Measurements from ENCODE around the gene TIMM10.
A peak's percentile ranks its signal among the peaks of the same experiment; 100 is the strongest.

The TIMM10 gene

DNA sequence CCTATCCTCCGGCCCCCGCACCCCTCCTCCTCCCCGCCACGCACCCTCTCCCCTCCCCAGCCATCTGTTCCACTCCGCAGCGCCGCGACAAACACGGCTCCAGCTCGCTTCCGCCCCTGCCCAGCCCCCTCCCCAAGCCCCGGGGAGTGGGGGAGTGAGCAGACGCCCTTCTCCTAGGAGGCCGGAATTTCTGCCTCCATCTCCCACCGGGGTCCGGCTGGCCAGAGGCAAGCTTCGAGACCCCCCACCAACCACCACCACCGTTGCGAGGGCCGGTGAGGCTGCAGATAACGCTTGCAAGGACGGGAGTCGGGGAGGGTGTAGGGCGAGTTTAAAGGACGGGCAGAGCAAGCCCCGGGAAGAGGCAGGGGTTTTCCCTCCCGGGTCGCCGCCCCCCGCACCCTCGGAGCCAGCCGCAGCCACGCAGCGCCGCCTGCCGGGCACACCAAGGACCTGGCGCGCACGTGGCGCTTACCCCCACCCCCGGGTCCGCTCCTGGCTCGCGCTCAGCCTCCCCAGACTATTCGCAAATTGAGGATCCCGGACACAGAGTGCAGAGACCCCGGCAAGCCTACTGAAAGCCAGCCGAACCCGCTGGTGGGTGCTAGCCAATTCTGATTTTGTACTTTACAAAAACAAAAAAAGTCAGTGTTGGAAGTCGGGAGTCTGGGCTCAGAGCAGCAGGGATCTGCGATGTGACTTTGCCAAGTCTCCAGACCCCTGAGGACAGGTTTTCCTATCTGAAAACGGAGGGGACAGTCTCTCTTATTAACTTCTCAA lies 47.6 kb downstream of the TIMM10 start:
- peak; percentile 58 to 65 for DNase-seq

DNA sequence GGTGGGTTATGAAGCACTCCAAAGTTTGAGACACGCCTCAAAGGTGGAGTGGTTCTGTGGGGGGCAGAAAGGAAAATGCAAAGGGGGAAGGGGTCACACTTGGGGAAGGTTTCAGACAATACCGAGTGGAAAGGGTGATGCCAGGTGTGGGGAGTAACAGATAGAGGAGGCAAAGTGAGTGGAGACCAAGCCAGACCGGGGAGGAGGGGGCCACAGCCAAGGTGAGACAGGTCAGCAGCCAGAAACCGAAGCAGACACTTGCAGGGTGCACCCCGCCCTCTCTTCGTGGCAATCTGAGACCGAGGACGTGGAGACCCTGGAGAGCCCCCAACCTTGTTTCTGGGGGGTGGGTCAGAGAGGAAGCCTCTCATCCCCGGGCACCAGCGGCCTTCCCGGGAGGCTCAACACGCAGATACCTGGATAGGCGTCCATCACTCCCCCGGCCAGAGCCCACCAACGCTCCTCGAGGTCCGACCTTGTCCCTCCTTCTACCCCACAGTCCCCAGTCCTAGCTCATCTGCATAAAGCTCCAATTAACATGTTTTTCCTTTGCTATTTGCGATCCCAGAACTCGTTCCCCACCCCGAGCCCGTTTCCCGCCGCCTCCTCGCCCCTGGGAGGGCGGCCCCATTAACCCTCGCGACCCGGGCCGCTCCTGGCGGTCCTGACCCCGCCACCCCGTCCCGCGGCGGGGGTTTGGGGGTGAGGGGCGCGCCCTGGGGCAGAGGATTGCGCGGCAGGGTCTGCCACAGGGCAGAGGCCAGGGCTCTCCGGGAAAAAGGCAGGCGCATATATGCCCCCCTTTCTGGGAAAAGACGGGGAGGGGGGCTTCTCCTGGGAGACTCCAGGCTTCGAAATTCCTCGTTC lies 48.4 kb downstream of the TIMM10 start:
- DNase-seq = no peak

- no peak for DNase-seq
These were observed 49.2 kb downstream of the TIMM10 start for GRCh38 chr11:57481315-57481714.

GRCh38 chr11:57480409-57481137 lies 50.0 kb downstream of the TIMM10 start:
- peak; percentile 67 to 68 for DNase-seq

GRCh38 chr11:57479911-57480310 lies 50.6 kb downstream of the TIMM10 start:
- no peak for DNase-seq

DNA sequence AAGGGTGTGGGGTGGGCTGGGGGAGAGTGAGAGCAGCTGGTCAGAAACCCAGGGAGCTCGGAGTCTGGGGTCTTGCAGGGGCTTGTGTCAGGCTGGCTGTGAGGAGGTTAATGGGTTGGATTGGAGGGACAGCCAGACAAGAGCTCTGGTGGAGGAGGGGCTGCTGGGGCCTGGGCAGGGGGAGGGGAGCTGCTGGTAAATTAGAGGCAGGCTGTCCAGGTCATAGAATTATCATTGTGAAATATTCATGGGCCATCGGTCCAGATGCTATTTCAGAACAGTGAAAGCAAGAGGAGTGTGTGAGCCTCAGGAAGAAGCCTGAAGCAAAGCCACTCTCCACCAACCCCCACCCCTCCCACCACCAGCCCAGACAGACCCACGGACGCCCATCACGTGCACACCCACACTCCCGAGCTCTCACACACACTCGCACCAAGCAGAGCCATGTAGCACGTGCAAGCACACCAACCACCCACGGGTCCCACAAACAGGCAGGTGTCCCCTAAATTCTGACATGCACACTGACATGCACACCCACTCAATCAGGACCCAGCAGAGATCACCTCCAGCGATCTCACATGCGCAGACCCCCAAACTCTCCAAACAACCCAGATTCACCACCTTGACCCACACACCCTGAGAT lies 51.4 kb downstream of the TIMM10 start:
- no peak for DNase-seq

All from activated CD4-positive, alpha-beta T cell treated with anti-CD3 and anti-CD28 coated beads, Interleukin-2, amount 50 U/mL, for 4 hours (primary cell).